SK-N-SH treated with all-trans-retinoic acid at 6 μM for 48 hours (cell line): ENCODE data around the gene S100A5.
"Not testable (repeated sequence)": the region's sequence is repeated elsewhere in the genome, so short reads cannot be mapped to it uniquely, and the experiment has no call there.

Experiments
- ATAC-seq: fragments of 200-7000 bp; cut with Tn5 transposase; 3 replicates; pipeline ENCODE4 v1.9.1; 2020; ENCODE audit warnings: mild to moderate bottlenecking, moderate library complexity
- BACH2 ChIP-seq: fragments of 250-450 bp; sonication (Bioruptor Pico); IDR thresholded peaks from 2 replicates; pipeline ENCODE4 v1.9.0; 2021; ENCODE audit warnings: mild to moderate bottlenecking, borderline replicate concordance
- CSDC2 ChIP-seq: fragments of 250-450 bp; sonication (Bioruptor Pico); IDR thresholded peaks from 2 replicates; pipeline ENCODE4 v1.5.0; 2020; ENCODE audit warnings: mild to moderate bottlenecking, moderate library complexity
- ESRRG ChIP-seq: fragments of 250-450 bp; sonication (Bioruptor Pico); IDR thresholded peaks from 2 replicates; pipeline ENCODE4 v1.6.1; 2021; ENCODE audit warnings: mild to moderate bottlenecking
- GLIS3 ChIP-seq: fragments of 250-450 bp; sonication (Bioruptor Pico); IDR thresholded peaks from 2 replicates; pipeline ENCODE4 v1.5.0; 2020; ENCODE audit warnings: mild to moderate bottlenecking, moderate library complexity
- ISL1 ChIP-seq: fragments of 250-450 bp; sonication (Bioruptor Pico); IDR thresholded peaks from 2 replicates; pipeline ENCODE4 v2.1.2; 2022; ENCODE audit warnings: mild to moderate bottlenecking, moderate library complexity
- OSR1 ChIP-seq: fragments of 250-450 bp; sonication (Bioruptor Pico); IDR thresholded peaks from 2 replicates; pipeline ENCODE4 v1.8.0; 2022; ENCODE audit warnings: moderate library complexity, mild to moderate bottlenecking, inconsistent platforms
- PPARA ChIP-seq: fragments of 250-450 bp; sonication (Bioruptor Pico); IDR thresholded peaks from 2 replicates; pipeline ENCODE4 v1.5.0; 2020; ENCODE audit warnings: mild to moderate bottlenecking, borderline replicate concordance
- RARB ChIP-seq: fragments of 250-450 bp; sonication (Bioruptor Pico); IDR thresholded peaks from 2 replicates; pipeline ENCODE4 v1.8.0; 2021; ENCODE audit warnings: mild to moderate bottlenecking, moderate library complexity
- SNAI2 ChIP-seq: fragments of 250-450 bp; sonication (Bioruptor Pico); IDR thresholded peaks from 2 replicates; pipeline ENCODE4 v1.5.0; 2020; ENCODE audit warnings: mild to moderate bottlenecking, moderate library complexity
- TCF4 ChIP-seq: fragments of 250-450 bp; sonication (Bioruptor Pico); IDR thresholded peaks from 2 replicates; pipeline ENCODE4 v1.8.0; 2021; ENCODE audit warnings: mild to moderate bottlenecking, moderate library complexity, borderline replicate concordance
- TOX ChIP-seq: fragments of 250-450 bp; sonication (Bioruptor Pico); IDR thresholded peaks from 2 replicates; pipeline ENCODE4 v1.8.0; 2021; ENCODE audit warnings: mild to moderate bottlenecking, moderate library complexity, borderline replicate concordance
- ZC3H10 ChIP-seq: fragments of 250-450 bp; sonication (Bioruptor Pico); IDR thresholded peaks from 2 replicates; pipeline ENCODE4 v1.5.1; 2021; ENCODE audit warnings: mild to moderate bottlenecking, moderate library complexity
- ZFP3 ChIP-seq: fragments of 250-450 bp; sonication (Bioruptor Pico); IDR thresholded peaks from 2 replicates; pipeline ENCODE4 v1.5.0; 2020; ENCODE audit warnings: mild to moderate bottlenecking, moderate library complexity
- ZFP30 ChIP-seq: fragments of 450-650 bp; formaldehyde crosslinking; IDR thresholded peaks from 2 replicates; pipeline ENCODE4 v1.5.0; 2022; ENCODE audit warnings: mild to moderate bottlenecking, moderate library complexity
- ZNF565 ChIP-seq: fragments of 450-650 bp; formaldehyde crosslinking; conservative IDR thresholded peaks from 2 replicates; pipeline ENCODE4 v1.5.0; 2020; ENCODE audit warnings: low read depth, mild to moderate bottlenecking, moderate library complexity
- ZNF70 ChIP-seq: fragments of 450-650 bp; formaldehyde crosslinking; IDR thresholded peaks from 2 replicates; pipeline ENCODE4 v1.5.0; 2020; ENCODE audit warnings: mild to moderate bottlenecking, moderate library complexity
- ZNF8 ChIP-seq: fragments of 450-650 bp; formaldehyde crosslinking; IDR thresholded peaks from 2 replicates; pipeline ENCODE4 v1.5.0; 2020; ENCODE audit warnings: mild to moderate bottlenecking, moderate library complexity
- TF ChIP-seq, protein P1 (sequence below): fragments of 250-450 bp; sonication (Bioruptor Pico); IDR thresholded peaks from 2 replicates; pipeline ENCODE4 v1.8.0; 2021; ENCODE audit warnings: low read depth, mild to moderate bottlenecking, moderate library complexity, borderline replicate concordance
- TF ChIP-seq, protein P2 (sequence below): fragments of 250-450 bp; sonication (Bioruptor Pico); IDR thresholded peaks from 2 replicates; pipeline ENCODE4 v1.8.0; 2020; ENCODE audit warnings: mild to moderate bottlenecking, moderate library complexity, borderline replicate concordance
- TF ChIP-seq, protein P3 (sequence below): fragments of 250-450 bp; sonication (Bioruptor Pico); IDR thresholded peaks from 2 replicates; pipeline ENCODE4 v1.5.1; 2021; ENCODE audit warnings: mild to moderate bottlenecking, moderate library complexity
- TF ChIP-seq, protein P4 (sequence below): fragments of 250-450 bp; sonication (Bioruptor Pico); IDR thresholded peaks from 2 replicates; pipeline ENCODE4 v1.5.1; 2020; ENCODE audit warnings: low read depth, mild to moderate bottlenecking, moderate library complexity
- TF ChIP-seq, protein P5 (sequence below): fragments of 250-450 bp; sonication (Bioruptor Pico); IDR thresholded peaks from 2 replicates; pipeline ENCODE4 v1.5.0; 2020; ENCODE audit warnings: mild to moderate bottlenecking, moderate library complexity

The S100A5 gene

DNA sequence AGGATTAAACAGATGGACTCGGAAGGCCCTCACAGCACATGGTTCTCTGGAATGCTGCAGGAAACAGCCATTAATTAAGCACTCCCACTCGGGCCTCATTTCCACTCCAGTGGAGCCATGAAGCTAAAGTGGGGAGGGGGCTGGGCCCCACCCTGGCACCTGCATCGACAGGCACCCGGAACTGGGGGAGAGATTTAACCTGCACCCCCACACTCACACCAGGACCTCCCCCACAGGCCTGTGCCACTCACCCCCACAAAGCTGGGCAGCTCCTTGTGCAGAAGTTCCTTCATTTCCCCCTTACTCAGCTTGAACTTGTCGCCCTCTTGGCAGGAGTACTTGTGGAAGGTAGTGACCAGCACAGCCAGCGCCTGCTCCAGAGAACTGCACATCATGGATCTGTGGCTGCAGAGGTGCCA, 22.8 kb upstream of the S100A5 start:
- no peak for ATAC-seq
- TF ChIP-seq ESRRG (CRISPR knock-in tag), result no peak
- TF ChIP-seq, protein P1, sequence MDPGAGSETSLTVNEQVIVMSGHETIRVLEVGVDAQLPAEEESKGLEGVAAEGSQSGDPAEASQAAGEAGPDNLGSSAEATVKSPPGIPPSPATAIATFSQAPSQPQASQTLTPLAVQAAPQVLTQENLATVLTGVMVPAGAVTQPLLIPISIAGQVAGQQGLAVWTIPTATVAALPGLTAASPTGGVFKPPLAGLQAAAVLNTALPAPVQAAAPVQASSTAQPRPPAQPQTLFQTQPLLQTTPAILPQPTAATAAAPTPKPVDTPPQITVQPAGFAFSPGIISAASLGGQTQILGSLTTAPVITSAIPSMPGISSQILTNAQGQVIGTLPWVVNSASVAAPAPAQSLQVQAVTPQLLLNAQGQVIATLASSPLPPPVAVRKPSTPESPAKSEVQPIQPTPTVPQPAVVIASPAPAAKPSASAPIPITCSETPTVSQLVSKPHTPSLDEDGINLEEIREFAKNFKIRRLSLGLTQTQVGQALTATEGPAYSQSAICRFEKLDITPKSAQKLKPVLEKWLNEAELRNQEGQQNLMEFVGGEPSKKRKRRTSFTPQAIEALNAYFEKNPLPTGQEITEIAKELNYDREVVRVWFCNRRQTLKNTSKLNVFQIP (CRISPR knock-in tag), result no peak
- no peak for TF ChIP-seq SNAI2 (CRISPR knock-in tag)
- TF ChIP-seq GLIS3, result no peak
- no peak for TF ChIP-seq TOX
- TF ChIP-seq, protein P2, sequence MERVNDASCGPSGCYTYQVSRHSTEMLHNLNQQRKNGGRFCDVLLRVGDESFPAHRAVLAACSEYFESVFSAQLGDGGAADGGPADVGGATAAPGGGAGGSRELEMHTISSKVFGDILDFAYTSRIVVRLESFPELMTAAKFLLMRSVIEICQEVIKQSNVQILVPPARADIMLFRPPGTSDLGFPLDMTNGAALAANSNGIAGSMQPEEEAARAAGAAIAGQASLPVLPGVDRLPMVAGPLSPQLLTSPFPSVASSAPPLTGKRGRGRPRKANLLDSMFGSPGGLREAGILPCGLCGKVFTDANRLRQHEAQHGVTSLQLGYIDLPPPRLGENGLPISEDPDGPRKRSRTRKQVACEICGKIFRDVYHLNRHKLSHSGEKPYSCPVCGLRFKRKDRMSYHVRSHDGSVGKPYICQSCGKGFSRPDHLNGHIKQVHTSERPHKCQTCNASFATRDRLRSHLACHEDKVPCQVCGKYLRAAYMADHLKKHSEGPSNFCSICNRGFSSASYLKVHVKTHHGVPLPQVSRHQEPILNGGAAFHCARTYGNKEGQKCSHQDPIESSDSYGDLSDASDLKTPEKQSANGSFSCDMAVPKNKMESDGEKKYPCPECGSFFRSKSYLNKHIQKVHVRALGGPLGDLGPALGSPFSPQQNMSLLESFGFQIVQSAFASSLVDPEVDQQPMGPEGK (CRISPR knock-in tag), result no peak
- TF ChIP-seq, protein P3, sequence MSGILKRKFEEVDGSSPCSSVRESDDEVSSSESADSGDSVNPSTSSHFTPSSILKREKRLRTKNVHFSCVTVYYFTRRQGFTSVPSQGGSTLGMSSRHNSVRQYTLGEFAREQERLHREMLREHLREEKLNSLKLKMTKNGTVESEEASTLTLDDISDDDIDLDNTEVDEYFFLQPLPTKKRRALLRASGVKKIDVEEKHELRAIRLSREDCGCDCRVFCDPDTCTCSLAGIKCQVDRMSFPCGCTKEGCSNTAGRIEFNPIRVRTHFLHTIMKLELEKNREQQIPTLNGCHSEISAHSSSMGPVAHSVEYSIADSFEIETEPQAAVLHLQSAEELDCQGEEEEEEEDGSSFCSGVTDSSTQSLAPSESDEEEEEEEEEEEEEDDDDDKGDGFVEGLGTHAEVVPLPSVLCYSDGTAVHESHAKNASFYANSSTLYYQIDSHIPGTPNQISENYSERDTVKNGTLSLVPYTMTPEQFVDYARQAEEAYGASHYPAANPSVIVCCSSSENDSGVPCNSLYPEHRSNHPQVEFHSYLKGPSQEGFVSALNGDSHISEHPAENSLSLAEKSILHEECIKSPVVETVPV (CRISPR knock-in tag), result no peak
- no peak for TF ChIP-seq BACH2 (CRISPR knock-in tag)
- TF ChIP-seq ZFP3 (CRISPR knock-in tag), result no peak
- TF ChIP-seq ZNF8 (CRISPR knock-in tag), result no peak
- no peak for TF ChIP-seq ZC3H10 (CRISPR knock-in tag)
- TF ChIP-seq TCF4 (CRISPR knock-in tag), result no peak
- TF ChIP-seq RARB (CRISPR knock-in tag), result no peak
- no peak for TF ChIP-seq CSDC2
- TF ChIP-seq OSR1, result no peak
- no peak for TF ChIP-seq ZFP30 (CRISPR knock-in tag)
- TF ChIP-seq ISL1 (CRISPR knock-in tag), result no peak
- TF ChIP-seq, protein P4, sequence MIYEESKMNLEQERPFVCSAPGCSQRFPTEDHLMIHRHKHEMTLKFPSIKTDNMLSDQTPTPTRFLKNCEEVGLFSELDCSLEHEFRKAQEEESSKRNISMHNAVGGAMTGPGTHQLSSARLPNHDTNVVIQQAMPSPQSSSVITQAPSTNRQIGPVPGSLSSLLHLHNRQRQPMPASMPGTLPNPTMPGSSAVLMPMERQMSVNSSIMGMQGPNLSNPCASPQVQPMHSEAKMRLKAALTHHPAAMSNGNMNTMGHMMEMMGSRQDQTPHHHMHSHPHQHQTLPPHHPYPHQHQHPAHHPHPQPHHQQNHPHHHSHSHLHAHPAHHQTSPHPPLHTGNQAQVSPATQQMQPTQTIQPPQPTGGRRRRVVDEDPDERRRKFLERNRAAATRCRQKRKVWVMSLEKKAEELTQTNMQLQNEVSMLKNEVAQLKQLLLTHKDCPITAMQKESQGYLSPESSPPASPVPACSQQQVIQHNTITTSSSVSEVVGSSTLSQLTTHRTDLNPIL (CRISPR knock-in tag), result no peak
- TF ChIP-seq, protein P5, sequence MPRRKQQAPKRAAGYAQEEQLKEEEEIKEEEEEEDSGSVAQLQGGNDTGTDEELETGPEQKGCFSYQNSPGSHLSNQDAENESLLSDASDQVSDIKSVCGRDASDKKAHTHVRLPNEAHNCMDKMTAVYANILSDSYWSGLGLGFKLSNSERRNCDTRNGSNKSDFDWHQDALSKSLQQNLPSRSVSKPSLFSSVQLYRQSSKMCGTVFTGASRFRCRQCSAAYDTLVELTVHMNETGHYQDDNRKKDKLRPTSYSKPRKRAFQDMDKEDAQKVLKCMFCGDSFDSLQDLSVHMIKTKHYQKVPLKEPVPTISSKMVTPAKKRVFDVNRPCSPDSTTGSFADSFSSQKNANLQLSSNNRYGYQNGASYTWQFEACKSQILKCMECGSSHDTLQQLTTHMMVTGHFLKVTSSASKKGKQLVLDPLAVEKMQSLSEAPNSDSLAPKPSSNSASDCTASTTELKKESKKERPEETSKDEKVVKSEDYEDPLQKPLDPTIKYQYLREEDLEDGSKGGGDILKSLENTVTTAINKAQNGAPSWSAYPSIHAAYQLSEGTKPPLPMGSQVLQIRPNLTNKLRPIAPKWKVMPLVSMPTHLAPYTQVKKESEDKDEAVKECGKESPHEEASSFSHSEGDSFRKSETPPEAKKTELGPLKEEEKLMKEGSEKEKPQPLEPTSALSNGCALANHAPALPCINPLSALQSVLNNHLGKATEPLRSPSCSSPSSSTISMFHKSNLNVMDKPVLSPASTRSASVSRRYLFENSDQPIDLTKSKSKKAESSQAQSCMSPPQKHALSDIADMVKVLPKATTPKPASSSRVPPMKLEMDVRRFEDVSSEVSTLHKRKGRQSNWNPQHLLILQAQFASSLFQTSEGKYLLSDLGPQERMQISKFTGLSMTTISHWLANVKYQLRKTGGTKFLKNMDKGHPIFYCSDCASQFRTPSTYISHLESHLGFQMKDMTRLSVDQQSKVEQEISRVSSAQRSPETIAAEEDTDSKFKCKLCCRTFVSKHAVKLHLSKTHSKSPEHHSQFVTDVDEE (CRISPR knock-in tag), result no peak

DNA sequence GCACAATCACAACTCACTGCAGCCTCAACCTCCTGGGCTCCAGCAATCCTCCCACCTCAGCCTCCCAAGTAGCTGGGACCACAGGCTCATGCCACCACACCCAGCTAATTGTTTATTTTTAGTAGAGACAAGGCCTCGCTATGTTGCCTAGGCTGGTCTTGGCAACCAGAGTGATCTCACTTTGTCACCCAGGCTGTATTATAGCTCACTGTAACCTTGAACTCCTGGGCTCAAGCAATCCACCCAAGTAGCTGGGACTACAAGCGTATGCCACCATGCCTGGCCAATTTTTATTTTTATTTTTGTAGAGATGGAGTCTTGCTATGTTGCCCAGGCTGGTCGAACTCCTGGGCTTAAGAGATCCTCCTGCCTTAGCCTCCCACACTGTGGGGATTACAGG, 21.3 kb upstream of the S100A5 start:
- ATAC-seq, result not testable (repeated sequence)

DNA sequence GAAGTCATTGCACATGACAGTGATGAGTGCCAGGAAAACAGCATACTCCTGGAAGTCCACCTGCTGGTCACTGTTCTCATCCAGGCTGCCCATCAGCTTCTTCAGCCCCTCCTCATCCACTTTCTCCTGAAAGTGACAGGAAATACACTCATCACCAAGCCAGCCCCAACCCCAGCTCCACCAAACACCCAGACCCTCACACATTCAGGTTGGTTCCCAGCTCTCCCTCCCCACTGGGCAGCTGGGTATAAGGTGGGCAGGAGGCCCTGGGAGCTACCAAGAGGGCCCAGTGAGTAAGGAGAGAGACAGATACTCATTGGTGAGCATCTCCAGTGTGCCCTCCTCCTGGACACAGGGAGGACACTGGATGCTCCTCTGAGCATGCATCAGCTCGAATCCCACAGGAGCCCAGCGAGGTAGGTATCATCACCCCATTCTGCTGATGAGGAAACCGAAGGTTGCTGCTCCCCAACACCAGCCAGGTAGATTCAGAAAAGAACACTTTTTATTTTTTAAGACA, 20.8 kb upstream of the S100A5 start:
- no peak for ATAC-seq
- no peak for TF ChIP-seq ZNF70 (CRISPR knock-in tag)
- TF ChIP-seq PPARA (CRISPR knock-in tag), result no peak
- TF ChIP-seq ZC3H10 (CRISPR knock-in tag), result no peak
- TF ChIP-seq RARB (CRISPR knock-in tag), result no peak
- no peak for TF ChIP-seq ZNF565 (CRISPR knock-in tag)
- TF ChIP-seq SNAI2 (CRISPR knock-in tag), result no peak
- TF ChIP-seq, protein P1 (CRISPR knock-in tag), result no peak
- no peak for TF ChIP-seq ISL1 (CRISPR knock-in tag)
- no peak for TF ChIP-seq CSDC2
- TF ChIP-seq ZNF8 (CRISPR knock-in tag), result no peak
- no peak for TF ChIP-seq ESRRG (CRISPR knock-in tag)
- TF ChIP-seq, protein P3 (CRISPR knock-in tag), result no peak
- TF ChIP-seq, protein P2 (CRISPR knock-in tag), result no peak
- TF ChIP-seq, protein P4 (CRISPR knock-in tag), result no peak
- TF ChIP-seq TOX, result no peak
